HCEC 1CT (cell line): Measurements from ENCODE around the gene TMPRSS9.
"Not testable (repeated sequence)": the region's sequence is repeated elsewhere in the genome, so short reads cannot be mapped to it uniquely, and the experiment has no call there.

Experiments
- DNase-seq: peaks from one replicate; pipeline ENCODE4 v3.0.0-alpha.2; 2017

The TMPRSS9 gene

GRCh38 chr19:2362046-2362969 is 2.2 kb downstream of the TMPRSS9 start:
- DNase-seq, result no peak

GRCh38 chr19:2362970-2363300 is 2.9 kb downstream of the TMPRSS9 start:
- DNase-seq, result no peak

DNA sequence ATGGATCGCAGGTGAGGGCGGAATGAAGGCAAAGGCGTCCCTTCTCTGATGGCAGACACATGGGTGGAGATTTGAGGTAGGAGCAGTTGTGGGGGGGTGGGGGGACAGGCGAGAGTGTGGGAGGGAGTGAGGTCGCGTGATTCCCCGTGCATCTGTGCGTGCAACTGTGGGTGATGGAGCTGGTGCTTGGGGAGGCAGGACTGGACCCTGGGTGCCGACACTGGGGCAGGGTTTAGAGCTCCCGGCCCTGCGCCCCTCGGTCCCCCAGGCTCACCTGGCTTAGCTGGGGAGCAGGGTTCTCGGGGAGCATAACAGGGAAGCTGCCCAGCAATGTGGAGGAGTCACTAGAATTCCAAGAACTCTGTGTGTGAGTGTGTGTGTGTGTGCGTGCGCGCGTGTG is 3.4 kb downstream of the TMPRSS9 start:
- no peak for DNase-seq

DNA sequence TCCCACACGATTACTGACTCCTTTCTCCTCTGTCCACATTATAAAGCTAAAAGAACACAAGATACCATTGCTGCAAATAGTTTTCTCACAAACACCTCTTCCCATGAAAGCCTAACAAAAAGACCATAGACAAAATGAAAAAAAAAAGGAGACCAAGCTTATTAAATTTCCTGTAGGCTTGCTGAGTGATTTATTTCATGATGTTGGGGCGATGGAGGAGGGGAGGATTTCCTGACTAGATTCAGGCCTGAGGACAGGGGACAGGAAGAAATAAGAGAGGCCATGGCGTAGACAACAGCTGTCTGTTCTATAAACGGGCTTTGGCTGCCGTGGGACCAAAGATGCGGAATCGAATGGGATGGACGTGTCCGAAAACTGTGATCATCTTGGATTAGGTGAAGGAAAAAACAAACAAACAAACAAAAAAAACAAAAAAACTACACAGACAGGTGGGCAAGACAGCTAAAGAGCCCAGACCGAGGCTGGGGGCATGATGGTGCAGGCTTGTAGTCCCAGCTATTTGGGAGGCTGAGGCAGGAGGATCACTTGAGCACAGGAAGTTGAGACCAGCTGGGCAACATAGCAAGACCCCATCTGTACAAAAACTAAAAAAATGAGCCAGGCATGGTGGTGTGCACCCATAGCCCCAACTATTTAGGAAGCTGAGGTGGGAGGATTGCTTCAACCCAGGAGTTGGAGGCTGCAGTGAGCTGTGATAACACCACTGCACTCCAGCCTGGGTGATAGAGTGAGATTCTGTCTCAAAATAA is 5.3 kb downstream of the TMPRSS9 start:
- no peak for DNase-seq

- peak; percentile 46 for DNase-seq
Observed at GRCh38 chr19:2371656-2372055, 11.6 kb downstream of the TMPRSS9 start.

GRCh38 chr19:2372076-2372612 is 12.1 kb downstream of the TMPRSS9 start:
- DNase-seq, result no peak

DNA sequence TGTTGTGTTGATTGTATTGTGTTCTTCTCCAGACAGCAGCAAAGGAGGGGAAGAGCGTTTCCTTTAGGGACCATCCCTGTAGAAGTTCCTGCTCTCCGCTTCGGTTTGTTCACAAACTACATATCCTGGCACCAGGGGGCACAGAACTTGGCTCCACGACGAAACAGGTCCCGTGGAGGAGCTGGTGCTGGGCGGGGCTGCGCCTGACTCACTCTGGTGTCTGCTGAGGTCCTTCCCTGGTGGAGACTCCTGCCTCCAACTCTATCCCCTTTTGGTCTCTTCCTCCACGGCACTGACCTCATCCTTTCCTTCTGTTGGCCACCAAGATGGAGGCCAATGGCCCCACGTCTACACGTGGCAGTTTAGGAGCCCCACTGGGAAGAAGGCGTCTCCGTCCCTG is 14.7 kb downstream of the TMPRSS9 start:
- DNase-seq, result no peak

- DNase-seq, result no peak
Observed at GRCh38 chr19:2375353-2376121, 15.5 kb downstream of the TMPRSS9 start.

DNA sequence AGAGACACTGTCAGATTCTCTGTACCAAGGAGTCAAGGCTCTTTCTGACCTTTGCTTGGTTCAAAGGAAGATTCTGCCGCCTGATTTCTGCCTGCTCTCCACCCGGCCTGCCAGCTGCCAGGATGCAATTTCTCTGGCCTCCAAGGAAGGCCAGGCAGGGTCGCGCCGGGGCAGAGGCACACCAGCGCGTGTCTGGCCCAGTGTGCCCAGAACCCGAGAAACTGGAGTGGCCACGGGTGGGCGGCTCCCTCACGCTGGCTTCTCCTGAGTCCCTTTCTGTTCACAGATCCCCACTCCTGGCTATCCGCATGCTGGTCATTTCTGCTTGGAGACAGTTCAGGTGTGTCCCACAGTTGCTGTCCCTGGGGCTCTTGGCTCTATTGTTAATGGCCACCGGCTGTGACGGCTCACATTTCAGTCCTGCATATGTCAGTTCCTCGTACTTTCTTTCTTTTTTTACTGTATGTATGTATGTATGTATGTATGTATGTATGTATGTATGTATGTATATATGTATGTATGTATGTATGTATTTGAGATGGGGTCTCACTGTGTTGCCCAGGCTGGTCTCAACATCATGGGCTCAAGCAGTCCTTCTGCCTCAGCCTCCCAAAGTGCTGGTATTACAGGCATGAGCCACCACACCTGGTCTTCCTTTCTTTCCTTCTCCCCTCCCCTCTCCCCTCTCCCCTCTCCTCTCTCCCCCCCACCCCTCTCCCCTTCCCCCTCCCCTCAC is 16.9 kb downstream of the TMPRSS9 start:
- DNase-seq, result no peak

DNA sequence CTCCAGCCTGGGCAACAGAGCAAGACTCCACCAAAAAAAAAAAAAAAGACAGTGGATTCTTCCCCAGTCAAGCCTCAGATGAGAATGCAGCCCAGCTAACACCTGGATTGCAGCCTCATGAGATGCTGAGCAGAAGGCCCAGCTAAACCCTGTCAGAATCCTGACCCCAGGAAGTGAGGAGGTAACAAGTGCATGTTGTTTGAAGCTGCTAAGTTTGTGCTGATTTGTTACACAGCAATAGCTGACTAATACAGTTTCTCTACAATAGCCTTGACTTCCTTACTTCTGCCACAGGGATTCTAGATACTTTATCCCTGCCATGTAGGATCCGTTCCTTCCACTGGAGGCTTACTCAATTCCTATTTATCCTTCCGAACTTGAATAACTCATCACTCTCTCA is 20.5 kb downstream of the TMPRSS9 start:
- DNase-seq, result no peak

DNA sequence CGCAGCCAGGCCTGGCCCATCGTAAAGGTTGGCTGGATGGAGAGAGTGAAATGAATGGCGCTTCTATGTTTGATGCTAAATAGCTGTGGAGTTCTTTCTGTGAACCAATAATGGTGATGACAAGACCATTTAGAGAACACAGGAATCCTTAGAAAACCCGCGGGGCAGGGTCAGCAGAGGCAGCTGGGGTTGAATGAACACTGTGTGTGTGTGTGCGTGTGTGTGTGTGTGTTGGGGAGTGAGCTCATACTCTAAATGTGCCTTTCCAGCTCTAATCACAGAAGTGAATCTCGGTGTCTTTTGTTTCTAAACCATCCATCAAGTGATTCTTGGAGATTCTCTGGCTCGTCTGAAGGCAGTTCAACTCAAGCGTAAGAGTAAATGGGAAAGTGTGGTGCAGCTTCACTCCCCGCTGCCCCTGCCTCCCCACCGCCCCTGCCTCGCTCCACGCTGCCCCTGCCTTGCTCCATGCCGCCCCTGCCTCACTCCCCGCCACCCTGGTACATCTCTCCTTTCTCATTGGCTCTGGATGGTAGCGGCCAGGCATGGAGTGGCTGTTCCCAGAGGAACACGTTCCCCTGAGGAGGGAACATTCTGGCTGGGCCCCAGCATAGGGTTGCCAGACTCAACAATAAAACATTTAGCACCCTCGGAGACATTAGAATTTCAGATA is 21.2 kb downstream of the TMPRSS9 start:
- DNase-seq, result no peak

DNA sequence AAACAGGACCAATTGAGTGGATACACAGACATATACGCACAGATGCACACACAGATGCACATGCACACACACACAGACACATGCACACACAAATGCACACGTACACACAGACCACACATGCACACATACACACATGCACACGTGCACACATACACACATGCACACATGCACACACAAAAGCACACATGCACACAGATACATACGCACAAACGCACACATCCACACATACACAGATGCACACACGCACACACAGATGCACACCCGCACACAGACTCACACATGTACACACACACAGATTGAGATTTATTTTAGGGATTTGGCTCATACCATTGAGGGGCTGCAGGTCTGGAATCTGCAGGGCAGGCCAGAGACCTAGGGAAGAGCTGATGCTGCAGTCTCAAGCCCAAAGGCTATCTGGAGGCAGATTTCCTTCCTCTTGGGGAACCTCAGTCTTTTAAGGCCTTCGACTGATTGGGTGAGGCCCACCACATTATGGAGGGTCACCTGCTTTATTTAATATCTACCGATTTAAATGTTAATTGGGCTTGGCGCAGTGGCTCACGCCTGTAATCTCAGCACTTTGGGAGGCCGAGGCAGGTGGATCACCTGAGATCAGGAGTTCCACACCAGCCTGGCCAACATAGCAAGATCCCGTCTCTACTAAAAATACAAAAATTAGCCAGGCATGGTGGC is 22.6 kb downstream of the TMPRSS9 start:
- no peak for DNase-seq

DNA sequence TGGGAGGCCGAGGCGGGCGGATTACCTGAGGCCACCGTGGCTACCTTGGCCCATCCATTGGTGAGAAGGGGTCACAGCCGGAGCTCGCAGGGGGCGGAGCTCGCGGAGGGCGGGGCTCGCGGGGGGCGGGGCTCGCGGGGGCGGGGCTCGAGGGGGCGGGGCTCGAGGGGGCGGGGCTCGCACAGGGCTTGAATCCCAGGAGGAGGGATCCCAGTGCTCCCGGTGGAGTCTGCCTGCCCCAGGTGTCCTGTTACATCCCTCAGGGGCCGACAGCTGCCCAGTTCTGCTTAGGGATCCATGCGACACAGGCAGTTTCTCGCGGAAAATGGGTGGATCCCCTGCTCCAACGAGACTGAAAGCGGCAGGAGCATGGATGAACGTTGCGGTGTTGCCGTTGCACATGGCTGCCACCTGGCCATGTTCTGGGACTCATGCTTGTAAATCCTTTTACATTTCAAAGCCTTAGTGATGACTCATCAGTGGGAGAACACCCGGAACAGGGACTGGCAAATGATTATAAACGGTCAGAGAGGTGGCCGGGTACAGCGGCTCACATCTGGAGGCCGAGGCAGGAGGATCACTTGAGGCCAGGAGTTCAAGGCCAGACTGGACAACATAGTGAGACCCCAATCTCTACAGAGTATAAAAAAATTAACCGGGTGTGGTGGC is 25.1 kb downstream of the TMPRSS9 start:
- peak; percentile 63 for DNase-seq

DNA sequence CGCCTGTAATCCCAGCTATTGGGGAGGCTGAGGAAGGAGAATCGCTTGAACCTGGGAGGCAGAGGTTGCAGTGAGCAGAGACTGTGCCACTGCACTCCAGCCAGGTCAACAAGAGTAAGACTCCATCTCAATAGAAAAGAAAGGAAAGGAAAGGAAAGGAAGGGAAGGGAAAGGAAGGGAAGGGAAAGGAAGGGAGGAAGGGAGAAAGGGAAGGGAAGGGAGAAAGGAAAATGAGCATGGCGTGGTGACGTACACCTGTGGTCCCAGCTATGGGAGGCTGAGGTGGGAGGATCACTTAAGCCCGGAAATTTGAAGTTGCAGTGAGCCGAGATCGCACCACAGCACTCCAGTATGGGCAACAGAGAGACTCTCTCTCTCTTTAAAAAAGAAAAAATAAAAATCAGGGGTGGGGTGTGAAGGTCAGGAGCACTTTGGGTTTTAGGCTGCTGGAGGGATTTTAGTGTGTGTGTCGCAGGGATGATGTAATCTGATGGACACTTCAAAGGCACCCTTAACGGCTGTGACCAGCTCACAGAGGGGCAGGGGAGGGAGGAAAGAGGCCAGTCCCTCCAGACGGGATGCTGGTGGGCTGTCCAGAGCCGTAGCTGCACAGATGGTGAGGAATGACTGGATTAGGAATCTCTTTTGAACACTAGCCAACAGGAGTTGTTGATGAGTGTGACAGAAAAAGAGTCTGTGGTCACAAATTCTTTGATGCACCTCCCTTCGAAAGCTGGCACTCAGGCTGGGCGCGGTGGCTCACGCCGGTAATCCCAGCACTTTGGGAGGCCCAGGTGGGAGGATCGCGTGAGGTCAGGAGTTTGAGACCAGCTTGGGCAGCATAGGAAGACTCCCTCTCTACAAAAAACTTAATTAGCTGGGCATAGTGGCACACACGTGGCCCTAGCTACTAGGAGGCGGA is 27.6 kb downstream of the TMPRSS9 start:
- DNase-seq, result no peak

GRCh38 chr19:2389594-2389993 is 29.5 kb downstream of the TMPRSS9 start:
- DNase-seq, result no peak

GRCh38 chr19:2391118-2391725 is 31.2 kb downstream of the TMPRSS9 start:
- peak; percentile 58 for DNase-seq

GRCh38 chr19:2392366-2392765 is 32.3 kb downstream of the TMPRSS9 start:
- no peak for DNase-seq

- DNase-seq, result not testable (repeated sequence)
Observed at GRCh38 chr19:2392899-2393298, 32.8 kb downstream of the TMPRSS9 start.

- no peak for DNase-seq
Observed at GRCh38 chr19:2394054-2394441, 34.0 kb downstream of the TMPRSS9 start.
